IMR-90 (cell line): ENCODE data around the gene LAMA2. TPM values are rescaled to one million over a fixed set of nuclear protein-coding genes. Genes with fewer than 3 reads are reported as not detected.
A peak's percentile ranks its signal among the peaks of the same experiment; 100 is the strongest.

Experiments used
- ATAC-seq: fragments of 200-7000 bp; cut with Tn5 transposase; 2 replicates; pipeline ENCODE4 v1.9.1; 2020; ENCODE audit warnings: low read depth, mild to moderate bottlenecking, moderate library complexity
- BruUV-seq: library from RNA; stranded (reverse); fragments of 400-500 nt; replicated peaks from 2 replicates; lab custom pipeline; 2021; lab: Mats Ljungman, UMichigan
- CTCF ChIA-PET: fragments of 300-600 bp; formaldehyde crosslinking; extraction: SDS; loops from one replicate; lab custom pipeline; 2021; ENCODE audit warnings: antibody characterized with exemption; lab: Yijun Ruan, JAX
- POLR2A ChIA-PET: fragments of 300-600 bp; sonication (Branson Sonifier 250); formaldehyde crosslinking; loops from one replicate; lab custom pipeline; 2022; ENCODE audit warnings: antibody characterized with exemption; ENCODE audit not compliant: unreplicated experiment; lab: Charles Lee
- DNase-seq: peaks from one replicate; pipeline ENCODE4 v3.0.0; 2013
- H2AFZ ChIP-seq: replicated peaks from 2 replicates; pipeline ENCODE3; 2013; ENCODE audit warnings: low read length, mild to moderate bottlenecking; ENCODE audit not compliant: poor library complexity
- H2AK5ac ChIP-seq: 2 replicates; pipeline ENCODE4 v1.6.1; 2013; ENCODE audit warnings: low read depth, low read length, inconsistent platforms
- H2AK9ac ChIP-seq: replicated peaks from 2 replicates; pipeline ENCODE3; 2013; ENCODE audit warnings: mild to moderate bottlenecking, low read depth, low read length, moderate library complexity; ENCODE audit not compliant: poor library complexity
- H2BK120ac ChIP-seq: 2 replicates; pipeline ENCODE4 v1.6.1; 2013; ENCODE audit warnings: low read depth, low read length, inconsistent platforms
- H2BK15ac ChIP-seq: 3 replicates; pipeline ENCODE4 v1.6.1; 2013; ENCODE audit warnings: low read depth, low read length, inconsistent platforms
- H2BK20ac ChIP-seq: 2 replicates; pipeline ENCODE4 v1.6.1; 2013; ENCODE audit warnings: low read depth, mild to moderate bottlenecking, inconsistent platforms, low read length, moderate library complexity
- H2BK5ac ChIP-seq: 2 replicates; pipeline ENCODE4 v1.6.1; 2013; ENCODE audit warnings: mild to moderate bottlenecking, low read depth, low read length, inconsistent platforms; ENCODE audit not compliant: poor library complexity, severe bottlenecking
- H3K14ac ChIP-seq: replicated peaks from 2 replicates; pipeline ENCODE4 v1.6.1; 2013; ENCODE audit warnings: low read depth, low read length, inconsistent platforms
- H3K18ac ChIP-seq: 2 replicates; pipeline ENCODE4 v1.6.1; 2013; ENCODE audit warnings: low read depth, low read length, control low read depth
- H3K23ac ChIP-seq: 2 replicates; pipeline ENCODE4 v1.6.1; 2013; ENCODE audit warnings: low read depth, low read length, inconsistent platforms
- H3K27ac ChIP-seq: 2 replicates; pipeline ENCODE4 v1.5.1; 2013; ENCODE audit warnings: mild to moderate bottlenecking, control low read depth, low read length; ENCODE audit not compliant: insufficient read depth
- H3K27me3 ChIP-seq: 2 replicates; pipeline ENCODE4 v1.6.1; 2013; ENCODE audit warnings: low read length; ENCODE audit not compliant: control insufficient read depth, insufficient read depth
- H3K36me3 ChIP-seq: 2 replicates; pipeline ENCODE4 v1.6.1; 2013; ENCODE audit warnings: low read length, mixed read lengths; ENCODE audit not compliant: control insufficient read depth, insufficient read depth
- H3K4ac ChIP-seq: 2 replicates; pipeline ENCODE4 v1.6.1; 2013; ENCODE audit warnings: low read depth, low read length, inconsistent platforms
- H3K4me1 ChIP-seq: 2 replicates; pipeline ENCODE4 v1.6.1; 2013; ENCODE audit warnings: low read length, mixed read lengths; ENCODE audit not compliant: control insufficient read depth, insufficient read depth
- H3K4me2 ChIP-seq: 2 replicates; pipeline ENCODE4 v1.6.1; 2013; ENCODE audit warnings: low read depth, mild to moderate bottlenecking, control low read depth, low read length, moderate library complexity
- H3K4me3 ChIP-seq: 2 replicates; pipeline ENCODE4 v1.5.1; 2013; ENCODE audit warnings: low read depth, mild to moderate bottlenecking, control low read depth, low read length, moderate library complexity; ENCODE audit not compliant: insufficient read depth
- H3K56ac ChIP-seq: 2 replicates; pipeline ENCODE4 v1.6.1; 2013; ENCODE audit warnings: low read length, inconsistent platforms; ENCODE audit not compliant: insufficient read depth; ENCODE audit errors: extremely low read depth
- H3K79me1 ChIP-seq, 2 experiments: 2 replicates each; pipeline ENCODE4 v1.6.1; 2013; ENCODE audit warnings: low read length in 2 of 2, inconsistent platforms in 1 of 2, low read depth in 1 of 2
- H3K9ac ChIP-seq: 2 replicates; pipeline ENCODE4 v1.6.1; 2013; ENCODE audit warnings: low read depth, low read length, control low read depth
- H3K9me1 ChIP-seq: 2 replicates; pipeline ENCODE4 v1.6.1; 2013; ENCODE audit warnings: low read length, inconsistent platforms; ENCODE audit not compliant: insufficient read depth
- H3K9me3 ChIP-seq: 2 replicates; pipeline ENCODE4 v1.6.1; 2013; ENCODE audit warnings: low read length; ENCODE audit not compliant: control insufficient read depth, insufficient read depth
- H4K20me1 ChIP-seq: 2 replicates; pipeline ENCODE4 v1.6.1; 2013; ENCODE audit warnings: low read length, inconsistent platforms; ENCODE audit not compliant: insufficient read depth
- H4K5ac ChIP-seq: 2 replicates; pipeline ENCODE4 v1.6.1; 2013; ENCODE audit warnings: mild to moderate bottlenecking, low read depth, low read length, control low read depth
- H4K8ac ChIP-seq, 2 experiments: 2 replicates each; pipeline ENCODE4 v1.6.1; 2013; ENCODE audit warnings: low read depth in 2 of 2, low read length in 2 of 2, control low read depth in 1 of 2, inconsistent platforms in 1 of 2
- H4K91ac ChIP-seq: 2 replicates; pipeline ENCODE4 v1.6.1; 2013; ENCODE audit warnings: low read depth, low read length, inconsistent platforms; ENCODE audit not compliant: insufficient read depth
- BHLHE40 ChIP-seq: fragments of 150-350 bp; IDR thresholded peaks from 2 replicates; pipeline ENCODE4 v1.6.1; 2016; ENCODE audit warnings: mild to moderate bottlenecking, low read depth, low read length
- CHD1 ChIP-seq: IDR thresholded peaks from 2 replicates; pipeline ENCODE4 v1.6.1; 2012; ENCODE audit warnings: low read depth, low read length, improper control_type of control experiment
- CTCF ChIP-seq: conservative IDR thresholded peaks from 2 replicates; pipeline ENCODE4 v1.5.1; 2012; ENCODE audit warnings: mild to moderate bottlenecking, low read depth, low read length, improper control_type of control experiment
- ELK1 ChIP-seq: fragments of 150-350 bp; IDR thresholded peaks from 2 replicates; pipeline ENCODE4 v1.6.1; 2016; ENCODE audit warnings: low read depth, mild to moderate bottlenecking, low read length, moderate library complexity, borderline replicate concordance
- FOS ChIP-seq: fragments of 150-350 bp; IDR thresholded peaks from 2 replicates; pipeline ENCODE4 v1.6.1; 2016; ENCODE audit warnings: low read depth, low read length
- RFX5 ChIP-seq: IDR thresholded peaks from 2 replicates; pipeline ENCODE4 v1.8.0; 2012; ENCODE audit warnings: low read depth, mild to moderate bottlenecking, low read length, moderate library complexity
- SMC3 ChIP-seq: fragments of 150-350 bp; IDR thresholded peaks from 2 replicates; pipeline ENCODE4 v1.6.1; 2016; ENCODE audit warnings: low read depth, mild to moderate bottlenecking, antibody characterized with exemption, low read length, moderate library complexity
- WGBS, 2 experiments: methylation state at CpG; one replicate each; pipeline versions ENCODE4 v1.1.5 to v1.1.7; 2013; ENCODE audit warnings: missing lambda C conversion rate in 2 of 2; ENCODE audit not compliant: insufficient read length in 1 of 2; ENCODE audit errors: extremely low coverage in 2 of 2; 5-methylcytosine and 5-hydroxymethylcytosine counted together
- dilution Hi-C: fragments of 300-500 bp; cut with HindIII; formaldehyde crosslinking; loops from one replicate; pipeline ENCODE4 v1.14.3; 2018; ENCODE audit warnings: low sequenced_read_pairs; ENCODE audit not compliant: unreplicated experiment
- in situ Hi-C: fragments of 300-500 bp; cut with MboI; formaldehyde crosslinking; loops from 3 replicates; pipeline ENCODE4 v1.14.3; 2019; ENCODE audit warnings: low sequenced_read_pairs, inconsistent platforms, mixed read lengths
- intact Hi-C: fragments of 100-400 bp; cut with micrococcal nuclease; formaldehyde crosslinking; loops from 2 replicates; pipeline ENCODE4 v1.10.0; 2022
- polyA plus RNA-seq, 3 experiments: library from polyadenylated mRNA; depleted of rRNA; stranded (reverse); fragments of >200 nt; gene quantifications; 2 replicates each; pipeline ENCODE4 v1.2.3, GENCODE V29; 2012; ENCODE audit warnings: low replicate concordance in 1 of 3
- total RNA-seq: library from RNA; depleted of rRNA; stranded (reverse); fragments of >200 nt; gene quantifications from 2 replicates; pipeline ENCODE4 v1.2.3, GENCODE V29; 2012

The LAMA2 gene
- total and polyA plus RNA-seq, 2 of the 4 experiments (the other 2 are of a cell fraction) = 9.9 to 13.3 TPM

GRCh38 chr6:129252377-129253071 is 369.6 kb downstream of the LAMA2 start:
- Histone ChIP-seq H2AFZ (no peak overlapping the region), H3K27ac (no peak overlapping the region), H3K9me1 (no peaks in the 10 kb centered on the region), H3K4me2 (no peak overlapping the region; the same call in 1 of the 2 replicates), H4K8ac (no peak overlapping the region), H3K18ac (no peak overlapping the region), H3K14ac (no peak overlapping the region), H3K4me1 (no peaks in the 10 kb centered on the region; the same call in 1 of the 2 replicates), H4K91ac (no peak overlapping the region), H2BK20ac (no peak overlapping the region), H4K5ac (no peak overlapping the region), H3K79me1 (no peaks in the 10 kb centered on the region), H3K27me3 (no peaks in the 10 kb centered on the region), H3K9me3 (no peaks in the 10 kb centered on the region), H3K36me3 (no peaks in the 10 kb centered on the region), H2BK120ac (no peak overlapping the region), H3K9ac (no peak overlapping the region), H3K23ac (no peak overlapping the region), H3K4me3 (no peak overlapping the region), H3K56ac (no peak overlapping the region), H3K4ac (no peak overlapping the region), H2AK5ac (no peak overlapping the region), H2BK5ac (no peak overlapping the region), H4K20me1 (no peaks in the 10 kb centered on the region), H2BK15ac (no peak overlapping the region), H2AK9ac (no peak overlapping the region)
- dilution Hi-C loops = no loop called here
- in situ Hi-C loops = no loop called here
- BruUV-seq = no TSS peak
- intact Hi-C loops = loop anchor here (1.0 to 5.0 kb wide), 5 partner anchors 118 to 730 kb away; partner anchors contain the start of genes LAMA2 and PTPRK
- ATAC-seq = peak; percentile 51
- peak; percentile 61 for DNase-seq
- ChIA-PET CTCF (interaction anchor here (0.6 to 1.1 kb wide), 6 partner anchors 9 to 379 kb away, joined by 3 to 5 read pairs (median 4); no protein-coding TSS in a partner anchor), POLR2A (no interaction called here)
- TF ChIP-seq BHLHE40 (no peak), CTCF (no peak), ELK1 (no peak), FOS (no peak), SMC3 (no peak), RFX5 (no peak), CHD1 (no peak)
- no CpG with 5 or more reads among the region's 6 CpGs for WGBS, 2 experiments
